Esophagus muscularis mucosa (tissue), 4 donors: Measurements from ENCODE around the gene DLL4. TPM values are rescaled to one million over a fixed set of nuclear protein-coding genes. Genes with fewer than 3 reads are reported as not detected.
A peak's percentile ranks its signal among the peaks of the same experiment; 100 is the strongest.

ENCODE experiments used
- DNase-seq: peaks from one replicate; pipeline ENCODE4 v3.0.0-alpha.2; 2017; ENCODE audit errors: extremely low spot score
- H3K27ac ChIP-seq, 4 donors: fragments of 200-600 bp; sonication (generic); replicated peaks in 1 of 4; 1 replicate in 3 of 4; 2 replicates in 1 of 4; pipeline ENCODE4 v1.5.1; 2016 to 2019; ENCODE audit warnings: mild to moderate bottlenecking in 1 of 4
- H3K27me3 ChIP-seq, 4 donors: fragments of 200-600 bp; sonication (generic); one replicate each; pipeline versions ENCODE4 v1.5.1 to v1.6.0; 2016 to 2019
- H3K36me3 ChIP-seq, 4 donors: fragments of 200-600 bp; sonication (generic); one replicate each; pipeline ENCODE4 v1.5.1; 2016 to 2019
- H3K4me1 ChIP-seq, 4 donors: fragments of 200-600 bp; sonication (generic); one replicate each; pipeline ENCODE4 v1.5.1; 2016 to 2019
- H3K4me3 ChIP-seq, 4 donors: fragments of 200-600 bp; sonication (generic); 1 replicate in 2 of 4; 2 replicates in 2 of 4; pipeline ENCODE4 v1.5.1; 2016 to 2019; ENCODE audit warnings: mild to moderate bottlenecking in 4 of 4, moderate library complexity in 1 of 4
- H3K9me3 ChIP-seq, 4 donors: fragments of 200-600 bp; sonication (generic); 1 replicate in 3 of 4; 2 replicates in 1 of 4; pipeline ENCODE4 v1.5.1; 2016 to 2019
- EP300 ChIP-seq: sonication (generic); formaldehyde crosslinking; IDR thresholded peaks from one replicate; pipeline ENCODE4 v1.6.1; 2017; ENCODE audit warnings: antibody characterized with exemption
- POLR2A ChIP-seq: fragments of 450-650 bp; IDR thresholded peaks from one replicate; pipeline ENCODE4 v1.6.1; 2017; ENCODE audit warnings: antibody characterized with exemption, moderate library complexity, mild to moderate bottlenecking, low read depth
- POLR2AphosphoS5 ChIP-seq, 2 donors: sonication (generic); formaldehyde crosslinking; IDR thresholded peaks; one replicate each; pipeline ENCODE4 v1.6.1; 2017; ENCODE audit warnings: antibody characterized with exemption in 2 of 2
- WGBS: methylation state at CpG from one replicate; pipeline ENCODE4 v1.1.5; 2018; 5-methylcytosine and 5-hydroxymethylcytosine counted together
- intact Hi-C: fragments of 100-400 bp; cut with DNase I; formaldehyde crosslinking; loops from one replicate; pipeline ENCODE4 v1.15.1; 2023
- total RNA-seq, 4 donors: library from RNA; depleted of rRNA; stranded (reverse); fragments of >200 nt; gene quantifications; one replicate each; pipeline versions ENCODE4 v1.1.0 to v1.2.1, GENCODE V29; 2016
- TF ChIP-seq, protein P1 (sequence below), 3 experiments: fragments of 200-600 bp in 2 of 3; fragments of 450-650 bp in 1 of 3; sonication (generic) in 2 of 3; IDR thresholded peaks; one replicate each; pipeline ENCODE4 v1.5.1; 2017 to 2019; ENCODE audit warnings: antibody characterized with exemption in 3 of 3, mild to moderate bottlenecking in 2 of 3, moderate library complexity in 1 of 3

The DLL4 gene
- 10 to 100 TPM in 1 of 4 donors, 1 to 10 TPM in 3; 1.7 to 12.6 (median 7.5) TPM for total RNA-seq

DNA sequence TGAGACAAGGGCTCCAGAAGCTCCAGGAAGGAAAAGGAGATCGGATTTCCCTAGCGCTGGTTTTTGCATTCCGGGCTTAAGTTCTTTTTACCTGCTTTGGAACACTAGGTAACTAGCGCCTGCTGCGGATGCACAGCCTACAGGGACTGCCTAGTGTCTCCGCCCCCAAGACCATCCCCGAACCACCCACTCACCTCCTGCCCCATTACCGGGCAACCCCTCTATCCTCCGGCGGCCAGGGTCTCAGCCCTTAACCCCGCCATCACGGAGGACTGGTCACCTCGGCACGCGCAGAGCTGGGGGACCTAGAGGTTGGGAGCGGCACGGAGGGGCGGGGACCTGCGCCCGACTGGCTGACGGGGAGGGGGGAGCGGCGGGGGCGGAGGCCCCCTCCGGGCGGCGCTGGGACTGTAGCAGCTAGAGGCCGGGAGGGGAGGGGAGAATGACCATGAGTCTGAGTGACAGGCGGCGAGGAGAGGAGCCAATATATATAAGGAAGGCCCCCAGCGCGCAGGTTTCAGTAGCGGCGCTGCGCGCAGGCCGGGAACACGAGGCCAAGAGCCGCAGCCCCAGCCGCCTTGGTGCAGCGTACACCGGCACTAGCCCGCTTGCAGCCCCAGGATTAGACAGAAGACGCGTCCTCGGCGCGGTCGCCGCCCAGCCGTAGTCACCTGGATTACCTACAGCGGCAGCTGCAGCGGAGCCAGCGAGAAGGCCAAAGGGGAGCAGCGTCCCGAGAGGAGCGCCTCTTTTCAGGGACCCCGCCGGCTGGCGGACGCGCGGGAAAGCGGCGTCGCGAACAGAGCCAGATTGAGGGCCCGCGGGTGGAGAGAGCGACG lies at the start of gene DLL4:
TSS of gene DLL4 (plus strand) at position 520 of the 839 bp plus-strand sequence. CDS start 329 bp downstream, outside the sequence.
- peak within 1 kb of the TSS; percentile 57 to 58 (median 58) for H3K4me3 ChIP-seq
- intact Hi-C loops, result no loop called here
- no peaks in the 10 kb centered on the region for H3K9me3 ChIP-seq
- no peak for DNase-seq
- H3K4me1 ChIP-seq, result peaks cover 55 to 72% (median 62%) of the 10 kb centered on the region in 4 donors
- WGBS, result 4% methylated on average over 18 of the region's 71 CpGs
- peaks cover 0 to 91% (median 61%) of the 10 kb centered on the region in 4 donors for H3K27me3 ChIP-seq
- peaks cover 0 to 6% (median 0%) of the 10 kb centered on the region in 4 donors for H3K36me3 ChIP-seq
- H3K27ac ChIP-seq, result peak within 1 kb of the TSS; percentile 10 to 67 (median 32)
- TF ChIP-seq, protein P1, sequence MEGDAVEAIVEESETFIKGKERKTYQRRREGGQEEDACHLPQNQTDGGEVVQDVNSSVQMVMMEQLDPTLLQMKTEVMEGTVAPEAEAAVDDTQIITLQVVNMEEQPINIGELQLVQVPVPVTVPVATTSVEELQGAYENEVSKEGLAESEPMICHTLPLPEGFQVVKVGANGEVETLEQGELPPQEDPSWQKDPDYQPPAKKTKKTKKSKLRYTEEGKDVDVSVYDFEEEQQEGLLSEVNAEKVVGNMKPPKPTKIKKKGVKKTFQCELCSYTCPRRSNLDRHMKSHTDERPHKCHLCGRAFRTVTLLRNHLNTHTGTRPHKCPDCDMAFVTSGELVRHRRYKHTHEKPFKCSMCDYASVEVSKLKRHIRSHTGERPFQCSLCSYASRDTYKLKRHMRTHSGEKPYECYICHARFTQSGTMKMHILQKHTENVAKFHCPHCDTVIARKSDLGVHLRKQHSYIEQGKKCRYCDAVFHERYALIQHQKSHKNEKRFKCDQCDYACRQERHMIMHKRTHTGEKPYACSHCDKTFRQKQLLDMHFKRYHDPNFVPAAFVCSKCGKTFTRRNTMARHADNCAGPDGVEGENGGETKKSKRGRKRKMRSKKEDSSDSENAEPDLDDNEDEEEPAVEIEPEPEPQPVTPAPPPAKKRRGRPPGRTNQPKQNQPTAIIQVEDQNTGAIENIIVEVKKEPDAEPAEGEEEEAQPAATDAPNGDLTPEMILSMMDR (IDR thresholded peaks at IDR 0.05), result no peak
- peak; percentile 64 to 90 for TF ChIP-seq POLR2AphosphoS5 (IDR thresholded peaks at IDR 0.05)

DNA sequence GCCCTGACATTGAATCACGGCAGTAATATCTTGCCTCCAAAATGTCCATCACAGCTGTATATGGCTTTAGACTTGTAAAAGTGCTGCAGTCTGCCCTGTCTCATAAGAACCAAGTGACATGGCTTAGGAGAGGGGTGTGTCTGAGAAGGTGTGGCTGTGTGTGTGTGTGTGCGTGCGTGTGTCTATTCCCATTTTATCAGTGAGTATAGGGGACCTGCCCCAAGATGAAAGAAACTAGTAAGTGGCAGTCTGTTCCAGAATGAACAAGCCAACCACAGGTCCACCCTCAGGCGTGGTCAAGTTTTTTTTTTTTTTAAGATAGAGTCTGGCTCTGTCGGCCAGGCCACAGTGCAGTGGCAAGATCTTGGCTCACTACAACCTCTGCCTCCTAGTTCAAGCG lies 49.5 kb upstream of the DLL4 start:
- DNase-seq, result no peak
- Histone ChIP-seq H3K4me3 (no peak overlapping the region), H3K27ac (no peak overlapping the region), H3K4me1 (no peaks in the 10 kb centered on the region), H3K9me3 (no peaks in the 10 kb centered on the region), H3K27me3 (no peaks in the 10 kb centered on the region), H3K36me3 (no peaks in the 10 kb centered on the region)
- intact Hi-C loops, result no loop called here
- TF ChIP-seq EP300 (no peak), POLR2A (no peak), POLR2AphosphoS5 (IDR thresholded peaks at IDR 0.05) (no peak)
- TF ChIP-seq, protein P1 (IDR thresholded peaks at IDR 0.05), result no peak
- WGBS, result 78% methylated on average over 5 of the region's 6 CpGs

DNA sequence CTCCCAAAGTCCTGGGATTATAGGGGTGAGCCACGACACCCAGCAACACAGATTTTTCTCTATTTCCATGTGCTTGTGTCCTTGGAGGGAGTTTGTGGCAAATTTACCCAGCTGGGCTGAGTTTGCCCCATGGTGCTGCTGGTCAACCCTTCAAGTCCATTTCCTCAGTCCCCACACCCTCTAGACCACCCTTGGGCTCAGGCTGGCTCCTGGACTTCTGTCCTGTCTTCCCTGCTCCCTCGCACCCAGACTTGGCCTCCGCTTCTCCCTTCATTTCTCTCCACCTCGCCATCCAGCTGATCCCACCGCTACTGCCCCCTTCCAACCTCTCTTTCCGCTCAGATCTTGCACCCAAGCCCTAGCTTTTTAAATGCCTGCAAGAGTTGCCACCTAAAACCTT lies 47.8 kb upstream of the DLL4 start:
- H3K27ac ChIP-seq, result no peak overlapping the region
- WGBS, result 95% methylated on average over 6 of the region's 6 CpGs
- no peak overlapping the region for H3K4me3 ChIP-seq
- no peak for TF ChIP-seq POLR2AphosphoS5 (IDR thresholded peaks at IDR 0.05)
- no peak for TF ChIP-seq EP300
- no peak for TF ChIP-seq POLR2A
- TF ChIP-seq, protein P1 (IDR thresholded peaks at IDR 0.05), result no peak
- no peaks in the 10 kb centered on the region for H3K36me3 ChIP-seq
- DNase-seq, result no peak
- H3K27me3 ChIP-seq, result peaks cover 0 to 2% (median 0%) of the 10 kb centered on the region in 4 donors
- no peaks in the 10 kb centered on the region for H3K4me1 ChIP-seq
- no peaks in the 10 kb centered on the region for H3K9me3 ChIP-seq
- intact Hi-C loops, result no loop called here

DNA sequence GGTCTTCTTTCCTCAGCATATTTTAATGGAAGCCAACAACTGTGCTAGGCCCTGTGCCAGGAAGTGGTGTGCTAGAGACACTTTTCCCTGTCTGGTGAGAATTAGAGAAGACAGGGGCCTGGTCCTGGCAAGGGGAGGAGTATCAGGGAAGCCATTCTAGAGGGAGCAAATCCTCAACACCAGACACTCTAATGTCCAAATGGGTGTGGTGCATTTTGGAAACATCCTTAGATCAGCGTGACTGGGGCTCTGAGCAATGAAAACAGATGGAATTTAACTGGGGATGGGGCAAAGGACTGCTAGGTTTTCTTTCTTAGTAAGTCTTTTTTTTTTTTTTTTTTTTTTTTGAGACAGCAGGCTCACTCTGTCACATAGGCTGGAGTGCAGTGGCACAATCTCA lies 42.6 kb upstream of the DLL4 start:
- intact Hi-C loops, result no loop called here
- DNase-seq, result no peak
- H3K9me3 ChIP-seq, result no peaks in the 10 kb centered on the region
- no peak overlapping the region for H3K4me3 ChIP-seq
- peaks cover 0 to 4% (median 0%) of the 10 kb centered on the region in 4 donors for H3K27me3 ChIP-seq
- 57% methylated on average over 1 of the region's 1 CpG for WGBS
- no peak overlapping the region for H3K27ac ChIP-seq
- TF ChIP-seq EP300 (no peak), POLR2A (no peak), POLR2AphosphoS5 (IDR thresholded peaks at IDR 0.05) (no peak)
- TF ChIP-seq, protein P1 (IDR thresholded peaks at IDR 0.05), result no peak
- H3K36me3 ChIP-seq, result no peaks in the 10 kb centered on the region
- no peaks in the 10 kb centered on the region for H3K4me1 ChIP-seq
